GM12878 (cell line): ENCODE data around the gene POU6F2.

Experiments used
- EP300 ChIP-seq, 2 experiments: fragments of 150-350 bp in 1 of 2; IDR thresholded peaks; 2 replicates each; pipeline ENCODE4 v1.6.1; 2011 to 2012; ENCODE audit warnings: low read depth in 2 of 2, low read length in 2 of 2, borderline replicate concordance in 1 of 2, improper control_type of control experiment in 1 of 2, inconsistent platforms in 1 of 2; ENCODE audit not compliant: control insufficient read depth in 1 of 2
- HDGF ChIP-seq: fragments of 450-650 bp; IDR thresholded peaks from 2 replicates; pipeline ENCODE4 v1.6.1; 2016; ENCODE audit warnings: antibody characterized with exemption
- MAX ChIP-seq: IDR thresholded peaks from 2 replicates; pipeline ENCODE4 v1.6.1; 2012; ENCODE audit warnings: low read depth, low read length, improper control_type of control experiment
- SREBF1 ChIP-seq: IDR thresholded peaks from 2 replicates; pipeline ENCODE4 v1.6.1; 2012; ENCODE audit warnings: mild to moderate bottlenecking, low read length

DNA sequence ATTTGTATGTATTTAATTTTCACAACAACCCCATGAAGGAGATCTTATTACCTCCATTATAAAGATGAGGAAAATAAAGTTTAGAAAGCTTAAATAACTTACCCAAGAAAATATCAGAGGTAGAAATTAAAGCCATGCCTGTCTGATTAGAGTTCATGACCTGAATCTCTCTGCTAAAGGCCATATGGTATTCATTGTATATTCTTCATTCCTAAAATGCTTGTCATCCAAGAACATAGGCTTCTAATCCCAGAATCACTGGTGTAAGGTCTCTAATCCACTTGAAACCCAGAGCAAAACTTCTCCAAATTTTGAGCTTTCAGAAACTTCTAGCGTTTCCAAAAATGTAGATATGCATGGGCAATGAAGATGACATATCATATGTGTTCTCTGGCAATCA, 516.2 kb downstream of the POU6F2 start:
- no peak for TF ChIP-seq MAX
- TF ChIP-seq SREBF1 = no peak
- no peak for TF ChIP-seq EP300 (IDR thresholded peaks at IDR 0.05; ENCODE audit: borderline replicate concordance in 1 of 2, control insufficient read depth in 1 of 2, low read depth in 2 of 2, low read length in 2 of 2)
- TF ChIP-seq HDGF = no peak
